CD4-positive, alpha-beta T cell (primary cell): ENCODE results near the gene AGXT2. TPM values are rescaled to one million over a fixed set of nuclear protein-coding genes. Genes with fewer than 3 reads are reported as not detected.

Experiments
- ATAC-seq: fragments of 200-7000 bp; cut with Tn5 transposase; one replicate; pipeline ENCODE4 v1.10.0; 2022; ENCODE audit warnings: mild to moderate bottlenecking; ENCODE audit not compliant: poor library complexity
- CTCF ChIA-PET: fragments of 350-600 bp; sonication (Branson Sonifier 250); formaldehyde crosslinking; loops from one replicate; lab custom pipeline; 2021; ENCODE audit warnings: antibody characterized with exemption, inconsistent platforms; lab: Charles Lee
- POLR2A ChIA-PET: fragments of 350-600 bp; sonication (Branson Sonifier 250); formaldehyde crosslinking; loops from one replicate; lab custom pipeline; 2021; ENCODE audit warnings: antibody characterized with exemption, inconsistent platforms; lab: Charles Lee
- DNase-seq, 14 experiments: peaks; one replicate each; pipeline ENCODE4 v3.0.0-alpha.2; 2013 to 2020; ENCODE audit warnings: mixed read lengths in 2 of 14
- H3K27ac ChIP-seq, 2 donors: one replicate each; pipeline versions ENCODE4 v1.5.1 to v1.7.0; 2013; ENCODE audit warnings: low read length in 2 of 2, low read depth in 1 of 2, mild to moderate bottlenecking in 1 of 2
- H3K27me3 ChIP-seq, 2 experiments: 1 replicate in 1 of 2; 2 replicates in 1 of 2; pipeline versions ENCODE4 v1.6.1 to v1.7.0; 2013; ENCODE audit warnings: low read length in 2 of 2, control low read depth in 1 of 2, mild to moderate bottlenecking in 1 of 2, moderate library complexity in 1 of 2; ENCODE audit not compliant: insufficient read depth in 2 of 2, control insufficient read depth in 1 of 2
- H3K36me3 ChIP-seq: one replicate; pipeline ENCODE4 v1.6.1; 2013; ENCODE audit warnings: low read length, control low read depth; ENCODE audit not compliant: insufficient read depth
- H3K4me1 ChIP-seq: one replicate; pipeline ENCODE4 v1.6.1; 2013; ENCODE audit warnings: low read length, control low read depth; ENCODE audit not compliant: insufficient read depth
- H3K4me3 ChIP-seq: one replicate; pipeline ENCODE4 v1.5.1; 2013; ENCODE audit warnings: mild to moderate bottlenecking, low read length, moderate library complexity
- H3K9me3 ChIP-seq, 2 experiments: 1 replicate in 1 of 2; 2 replicates in 1 of 2; pipeline versions ENCODE4 v1.6.1 to v1.7.0; 2013; ENCODE audit warnings: low read length in 2 of 2, mild to moderate bottlenecking in 2 of 2, control low read depth in 1 of 2, moderate library complexity in 1 of 2; ENCODE audit not compliant: control insufficient read depth in 1 of 2, insufficient read depth in 1 of 2
- H3K27ac Mint-ChIP-seq: one replicate; pipeline ENCODE4 v1.8.0; 2020; ENCODE audit warnings: mixed read lengths
- H3K27me3 Mint-ChIP-seq: one replicate; pipeline ENCODE4 v1.8.0; 2021; ENCODE audit warnings: mixed read lengths
- H3K36me3 Mint-ChIP-seq: one replicate; pipeline ENCODE4 v1.8.0; 2021; ENCODE audit warnings: low read depth, mixed read lengths
- H3K4me1 Mint-ChIP-seq: one replicate; pipeline ENCODE4 v1.8.0; 2021; ENCODE audit warnings: low read depth, mixed read lengths
- H3K4me3 Mint-ChIP-seq: one replicate; pipeline ENCODE4 v1.8.0; 2020; ENCODE audit warnings: mild to moderate bottlenecking, mixed read lengths
- H3K9me3 Mint-ChIP-seq: one replicate; pipeline ENCODE4 v1.8.0; 2020; ENCODE audit warnings: mixed read lengths
- CTCF ChIP-seq: fragments of 200-600 bp; IDR thresholded peaks from one replicate; pipeline ENCODE4 v1.8.0; 2022; ENCODE audit warnings: antibody characterized with exemption, mild to moderate bottlenecking
- intact Hi-C, 2 experiments: fragments of 100-400 bp; cut with DNase I in 1 of 2; cut with micrococcal nuclease in 1 of 2; formaldehyde crosslinking; loops; one replicate each; pipeline versions ENCODE4 v1.15.1 to v1.9.0; 2023 to 2025; cut with DNase I, micrococcal nuclease
- total RNA-seq, 174 experiments: library from RNA in 2 of 174; stranded (reverse) in 2 of 174; gene quantifications; one replicate each; pipeline ENCODE4 v1.2.3 and lab custom pipeline; 2021 to 2026

The AGXT2 gene
- total RNA-seq, 2 experiments from 2014 or later = not detected

GRCh38 chr5:35056686-35057085, 8.9 kb upstream of the AGXT2 start:
- Mint-ChIP-seq H3K4me1 (no peaks in the 10 kb centered on the region), H3K9me3 (no peaks in the 10 kb centered on the region), H3K4me3 (no peak overlapping the region), H3K27ac (no peak overlapping the region), H3K27me3 (peaks cover 23% of the 10 kb centered on the region), H3K36me3 (no peaks in the 10 kb centered on the region)
- Histone ChIP-seq H3K27ac (no peak overlapping the region), H3K4me1 (no peaks in the 10 kb centered on the region), H3K9me3 (no peaks in the 10 kb centered on the region), H3K36me3 (no peaks in the 10 kb centered on the region), H3K27me3 (peaks cover 0 to 4% of the 10 kb centered on the region in 2 experiments), H3K4me3 (no peak overlapping the region)
- ChIA-PET CTCF (no interaction called here), POLR2A (no interaction called here)
- ATAC-seq (no peak), DNase-seq (no peak)
- TF ChIP-seq CTCF = no peak
- intact Hi-C loops = no loop called here

GRCh38 chr5:35052838-35053237, 5.1 kb upstream of the AGXT2 start:
- ChIA-PET POLR2A (no interaction called here), CTCF (no interaction called here)
- DNase-seq (no peak), ATAC-seq (no peak)
- H3K4me3 ChIP-seq = no peak overlapping the region
- no peak for TF ChIP-seq CTCF
- H3K27ac ChIP-seq = no peak overlapping the region
- H3K9me3 Mint-ChIP-seq = no peaks in the 10 kb centered on the region
- H3K27ac Mint-ChIP-seq = no peak overlapping the region
- H3K4me1 Mint-ChIP-seq = no peaks in the 10 kb centered on the region
- no peaks in the 10 kb centered on the region for H3K27me3 ChIP-seq
- H3K9me3 ChIP-seq = no peaks in the 10 kb centered on the region
- no peak overlapping the region for H3K4me3 Mint-ChIP-seq
- intact Hi-C loops = no loop called here
- H3K36me3 ChIP-seq = no peaks in the 10 kb centered on the region
- H3K4me1 ChIP-seq = no peaks in the 10 kb centered on the region
- H3K36me3 Mint-ChIP-seq = no peaks in the 10 kb centered on the region
- H3K27me3 Mint-ChIP-seq = peaks cover 46% of the 10 kb centered on the region

- no peaks in the 10 kb centered on the region for H3K36me3 Mint-ChIP-seq
- H3K4me3 Mint-ChIP-seq = no peak overlapping the region
- H3K27me3 Mint-ChIP-seq = peaks cover 56% of the 10 kb centered on the region
- Histone ChIP-seq H3K36me3 (no peaks in the 10 kb centered on the region), H3K27ac (no peak overlapping the region), H3K9me3 (no peaks in the 10 kb centered on the region), H3K4me3 (no peak overlapping the region), H3K4me1 (no peaks in the 10 kb centered on the region), H3K27me3 (no peaks in the 10 kb centered on the region)
- intact Hi-C loops = no loop called here
- no peaks in the 10 kb centered on the region for H3K4me1 Mint-ChIP-seq
- ATAC-seq (no peak), DNase-seq (no peak)
- CTCF ChIA-PET = no interaction called here
- TF ChIP-seq CTCF = no peak
- H3K27ac Mint-ChIP-seq = no peak overlapping the region
- POLR2A ChIA-PET = no interaction called here
- H3K9me3 Mint-ChIP-seq = no peaks in the 10 kb centered on the region
Measured at GRCh38 chr5:35050541-35051126, 2.9 kb upstream of the AGXT2 start.
